K562 (cell line): Measurements from ENCODE around the gene YPEL1. TPM values are rescaled to one million over a fixed set of nuclear protein-coding genes. Genes with fewer than 3 reads are reported as not detected.

Experiments
- ATAC-seq: fragments of 200-7000 bp; cut with Tn5 transposase; 3 replicates; pipeline ENCODE4 v1.9.1; 2020; ENCODE audit warnings: moderate library complexity
- BruUV-seq: library from RNA; stranded (reverse); fragments of 400-500 nt; replicated peaks from 2 replicates; lab custom pipeline; 2021; lab: Mats Ljungman, UMichigan
- CTCF ChIA-PET: fragments of 300-600 bp; formaldehyde crosslinking; extraction: SDS; loops from one replicate; lab custom pipeline; 2021; ENCODE audit warnings: low intra/inter-chr PET ratio; lab: Yijun Ruan, JAX
- POLR2A ChIA-PET: fragments of 300-600, 350-650 bp; sonication (Branson Sonifier 250); formaldehyde crosslinking; extraction: SDS; loops from one replicate; lab custom pipeline; 2021; ENCODE audit warnings: antibody characterized with exemption, inconsistent platforms; lab: Yijun Ruan, JAX
- DNase-seq, 4 experiments: peaks; one replicate each; pipeline versions ENCODE4 v3.0.0 to v3.0.0-alpha.2; 2011 to 2018; ENCODE audit warnings: low spot score in 3 of 4, mixed read lengths in 3 of 4; ENCODE audit errors: extremely low read depth in 1 of 4
- FAIRE-seq: peaks from 2 replicates; lab custom pipeline; 2011; peaks lifted over from hg19 to GRCh38; lab: Jason Lieb, UNC
- H2AFZ ChIP-seq: 2 replicates; pipeline ENCODE4 v1.6.0; 2011; ENCODE audit warnings: low read depth, low read length, control low read depth, inconsistent platforms
- H3K27ac ChIP-seq: fragments of 200-600 bp; 3 replicates; pipeline ENCODE4 v1.8.0; 2011; ENCODE audit warnings: low read depth, mild to moderate bottlenecking, control low read depth, inconsistent platforms, low read length, moderate library complexity, mixed read lengths; ENCODE audit errors: extremely low read depth
- H3K27me3 ChIP-seq, 2 experiments: fragments of 300-600 bp in 1 of 2; 2 replicates in 1 of 2; 3 replicates in 1 of 2; pipeline versions ENCODE4 v1.6.0 to v1.8.0; 2011; ENCODE audit warnings: inconsistent platforms in 2 of 2, low read length in 2 of 2, mild to moderate bottlenecking in 1 of 2, mixed read lengths in 1 of 2, moderate library complexity in 1 of 2; ENCODE audit not compliant: control insufficient read depth in 2 of 2, insufficient read depth in 2 of 2
- H3K36me3 ChIP-seq: fragments of 300-600 bp; 3 replicates; pipeline ENCODE4 v1.8.0; 2011; ENCODE audit warnings: mild to moderate bottlenecking, low read length, inconsistent platforms; ENCODE audit not compliant: control insufficient read depth, insufficient read depth
- H3K4me1 ChIP-seq, 2 experiments: fragments of 200-600 bp in 1 of 2; replicated peaks in 1 of 2; 2 replicates in 1 of 2; 3 replicates in 1 of 2; pipeline versions ENCODE4 v1.5.1 to v1.8.0; 2011; ENCODE audit warnings: inconsistent platforms in 2 of 2, low read length in 2 of 2, mild to moderate bottlenecking in 1 of 2, mixed read lengths in 1 of 2, moderate library complexity in 1 of 2; ENCODE audit not compliant: control insufficient read depth in 2 of 2, insufficient read depth in 2 of 2
- H3K4me2 ChIP-seq: 2 replicates; pipeline ENCODE4 v1.6.1; 2011; ENCODE audit warnings: low read length, control low read depth, inconsistent platforms, mixed read lengths; ENCODE audit not compliant: insufficient read depth
- H3K4me3 ChIP-seq: fragments of 200-600 bp; sonication (generic), shearing (Covaris generic); 2 replicates; pipeline ENCODE4 v1.5.1; 2016; ENCODE audit warnings: control low read depth, inconsistent platforms
- H3K79me2 ChIP-seq: fragments of 200-600 bp; 3 replicates; pipeline ENCODE4 v1.8.0; 2011; ENCODE audit warnings: low read length, inconsistent platforms; ENCODE audit not compliant: control insufficient read depth, insufficient read depth
- H3K9ac ChIP-seq, 2 experiments: 2 replicates each; pipeline versions ENCODE4 v1.6.0 to v1.6.1; 2011; ENCODE audit warnings: low read depth in 2 of 2, low read length in 2 of 2, control low read depth in 1 of 2, inconsistent platforms in 1 of 2, mild to moderate bottlenecking in 1 of 2, mixed read lengths in 1 of 2; ENCODE audit not compliant: insufficient read depth in 1 of 2
- H3K9me1 ChIP-seq: one replicate; pipeline ENCODE4 v1.6.0; 2011; ENCODE audit warnings: inconsistent platforms, mild to moderate bottlenecking, low read length, moderate library complexity; ENCODE audit not compliant: control insufficient read depth, insufficient read depth
- H3K9me3 ChIP-seq: replicated peaks from 2 replicates; pipeline ENCODE4 v1.5.1; 2011; ENCODE audit warnings: low read depth, low read length, inconsistent platforms; ENCODE audit not compliant: control insufficient read depth, insufficient read depth
- H4K20me1 ChIP-seq: replicated peaks from 2 replicates; pipeline ENCODE4 v1.6.1; 2011; ENCODE audit warnings: low read length, inconsistent platforms, mixed read lengths; ENCODE audit not compliant: control insufficient read depth, insufficient read depth
- BHLHE40 ChIP-seq: IDR thresholded peaks from 2 replicates; pipeline ENCODE4 v1.6.1; 2011; ENCODE audit warnings: low read length, improper control_type of control experiment
- CGGBP1 ChIP-seq: fragments of 250-450 bp; sonication (Bioruptor Pico); IDR thresholded peaks from 2 replicates; pipeline ENCODE4 v1.9.0; 2021; ENCODE audit warnings: mild to moderate bottlenecking
- ETV6 ChIP-seq, 3 experiments: fragments of 150-350 bp in 1 of 3; sonication (generic) in 1 of 3; formaldehyde crosslinking in 1 of 3; IDR thresholded peaks; 2 replicates each; pipeline versions ENCODE4 v1.6.1 to v1.8.0; 2014 to 2022; ENCODE audit warnings: borderline replicate concordance in 2 of 3, low read depth in 2 of 3, antibody characterized with exemption in 1 of 3, low read length in 1 of 3, mild to moderate bottlenecking in 1 of 3, missing genetic modification reagents in 1 of 3
- HDAC2 ChIP-seq: fragments of 450-650 bp; IDR thresholded peaks from 2 replicates; pipeline ENCODE4 v1.6.1; 2016; ENCODE audit warnings: mild to moderate bottlenecking
- MAFG ChIP-seq: fragments of 450-650 bp; conservative IDR thresholded peaks from 2 replicates; pipeline ENCODE4 v1.6.1; 2016; ENCODE audit warnings: missing genetic modification characterization, missing compliant biosample characterization
- PML ChIP-seq: IDR thresholded peaks from 2 replicates; pipeline ENCODE4 v1.6.1; 2012; ENCODE audit warnings: low read length, inconsistent platforms
- RBBP5 ChIP-seq: fragments of 200-600 bp; sonication (generic); IDR thresholded peaks from 2 replicates; pipeline ENCODE4 v1.6.1; 2012; ENCODE audit warnings: borderline replicate concordance, mild to moderate bottlenecking, low read length, control low read depth, inconsistent platforms; ENCODE audit not compliant: insufficient read depth, poor library complexity, severe bottlenecking
- SMAD1 ChIP-seq: fragments of 150-350 bp; IDR thresholded peaks from 2 replicates; pipeline ENCODE4 v1.6.1; 2014; ENCODE audit warnings: low read length, low read depth; ENCODE audit not compliant: partially characterized antibody
- SMC3 ChIP-seq: conservative IDR thresholded peaks from 2 replicates; pipeline ENCODE4 v1.6.1; 2011; ENCODE audit warnings: low read depth, low read length, improper control_type of control experiment; ENCODE audit not compliant: insufficient read depth
- TEAD4 ChIP-seq, 2 experiments: sonication (generic) in 1 of 2; formaldehyde crosslinking in 1 of 2; IDR thresholded peaks; 2 replicates each; pipeline versions ENCODE4 v1.6.1 to v1.8.0; 2012 to 2022; ENCODE audit warnings: borderline replicate concordance in 1 of 2, inconsistent platforms in 1 of 2, low read length in 1 of 2, mild to moderate bottlenecking in 1 of 2, missing genetic modification reagents in 1 of 2
- THAP12 ChIP-seq: fragments of 250-450 bp; sonication (Bioruptor Pico); IDR thresholded peaks from 2 replicates; pipeline ENCODE4 v1.9.0; 2021; ENCODE audit warnings: mild to moderate bottlenecking, inconsistent platforms
- WGBS: fragments of 100-300 bp; shearing (Covaris generic); methylation state at CpG from one replicate; pipeline ENCODE4 v1.1.6; 2016; ENCODE audit warnings: low coverage, mixed read lengths; ENCODE audit not compliant: insufficient coverage; ENCODE audit errors: missing lambda C conversion rate; 5-methylcytosine and 5-hydroxymethylcytosine counted together
- in situ Hi-C: fragments of 300-500 bp; cut with MboI; formaldehyde crosslinking; loops from 4 replicates; pipeline ENCODE4 v1.15.0; 2018; ENCODE audit warnings: inconsistent platforms, mixed read lengths
- intact Hi-C: fragments of 100-400 bp; cut with micrococcal nuclease; formaldehyde crosslinking; loops from 2 replicates; pipeline ENCODE4 v1.14.2; 2022
- polyA plus RNA-seq, 8 experiments: library from polyadenylated mRNA; depleted of rRNA in 4 of 8; stranded (reverse) in 5 of 8; unstranded in 3 of 8; fragments of >200 nt; fragmentation: Nextera tagmentation in 2 of 8; fragmentation: Illumina TruSeq in 1 of 8; extraction: Ambion mirVana in 2 of 8; extraction: Trizol in 1 of 8; gene quantifications; 2 replicates each; pipeline versions ENCODE4 v1.2.1 to v1.2.3, GENCODE V29; 2011 to 2014; ENCODE audit warnings: inconsistent platforms in 1 of 8, missing spikeins in 1 of 8
- total RNA-seq, 7 experiments: library from RNA; depleted of rRNA in 6 of 7; stranded (reverse); fragments of >200 nt in 6 of 7; fragmentation: Illumina TruSeq in 2 of 7; extraction: Trizol in 2 of 7; gene quantifications; 2 replicates each; pipeline versions ENCODE4 v1.2.1 to v1.2.3, GENCODE V29; 2011 to 2021; ENCODE audit warnings: low replicate concordance in 1 of 7
- TF ChIP-seq, protein P1 (sequence below), 2 experiments: IDR thresholded peaks; 2 replicates each; pipeline ENCODE4 v1.6.1; 2011; ENCODE audit warnings: borderline replicate concordance in 1 of 2, control low read depth in 1 of 2, low read depth in 1 of 2, low read length in 1 of 2, mild to moderate bottlenecking in 1 of 2, mixed read lengths in 1 of 2, moderate library complexity in 1 of 2; ENCODE audit not compliant: insufficient read depth in 1 of 2, insufficient read length in 1 of 2, poor library complexity in 1 of 2, severe bottlenecking in 1 of 2; ENCODE audit errors: extremely low read depth in 1 of 2
- TF ChIP-seq, protein P2 (sequence below): sonication (generic); formaldehyde crosslinking; IDR thresholded peaks from 2 replicates; pipeline ENCODE4 v1.8.1; 2023; ENCODE audit warnings: mild to moderate bottlenecking, missing genetic modification reagents

YPEL1 gene
- total and polyA plus RNA-seq, 9 of the 15 experiments (the other 6 are each of a cell fraction or from before 2014, with no cell fraction given): 0.07 to 2.2 (median 0.46) TPM

DNA sequence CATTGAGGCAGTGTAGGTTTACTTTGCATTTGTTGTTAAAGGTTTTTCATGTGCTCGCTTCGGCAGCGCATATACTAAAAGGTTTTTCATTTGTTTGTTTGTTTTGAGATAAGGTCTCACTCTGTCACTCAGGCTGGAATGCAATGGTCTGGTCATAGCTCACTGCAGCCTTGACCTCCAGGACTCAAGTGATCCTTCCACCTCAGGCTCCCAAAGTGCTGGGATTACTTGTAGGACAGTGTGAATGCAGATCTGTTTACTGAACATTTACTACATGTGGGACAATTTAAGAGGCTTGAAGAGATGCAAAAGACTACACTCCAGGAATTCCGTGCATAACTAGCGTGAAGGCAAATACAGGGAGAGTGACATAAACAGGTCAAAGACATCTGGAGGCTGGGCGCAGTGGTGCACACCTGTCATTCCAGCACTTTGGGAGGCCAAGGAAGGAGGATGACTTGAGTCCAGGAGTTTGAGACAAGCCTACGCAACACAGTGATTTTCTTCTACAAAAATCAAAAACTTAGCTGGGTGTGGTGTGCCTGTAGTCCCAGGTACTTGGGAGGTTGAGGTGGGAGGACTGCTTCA, 34.1 kb downstream of the YPEL1 start:
- Histone ChIP-seq H3K4me1 (peaks cover 9 to 35% of the 10 kb centered on the region in 2 experiments; a peak in 4 of 5 replicates), H3K9me1 (peaks cover 11% of the 10 kb centered on the region), H3K36me3 (peaks cover 15% of the 10 kb centered on the region; the same call in 2 of the 3 replicates), H3K9ac (no peak overlapping the region), H3K9me3 (no peaks in the 10 kb centered on the region), H4K20me1 (peaks cover 44% of the 10 kb centered on the region), H3K27me3 (peaks cover 39 to 47% of the 10 kb centered on the region in 2 experiments), H3K4me3 (no peak overlapping the region), H2AFZ (no peak overlapping the region), H3K27ac (no peak overlapping the region), H3K4me2 (peak overlapping the region; percentile 1; the same call in 1 of the 2 replicates), H3K79me2 (no peaks in the 10 kb centered on the region)
- BruUV-seq: no TSS peak
- POLR2A ChIA-PET: interaction anchor here (0.5 to 8.8 kb wide), 22 partner anchors 7 to 261 kb away, joined by 3 to 111 read pairs (median 5); partner anchors contain the start of genes PPIL2, SDF2L1 and YPEL1
- peak in 1 of 4 experiments; percentile 58 for DNase-seq
- peak; percentile 3; the same call in 2 of the 3 replicates for ATAC-seq
- no peak for FAIRE-seq
- CTCF ChIA-PET: no interaction called here
- in situ Hi-C loops: no loop called here
- 44% methylated on average over 7 of the region's 7 CpGs for WGBS
- intact Hi-C loops: loop anchor here (2.0 kb wide), 1 partner anchor 35 kb away; the partner anchor contains the start of gene PPIL2
- TF ChIP-seq HDAC2 (no peak), PML (peak; percentile 26; the same call in 1 of the 2 replicates), MAFG (no peak), THAP12 (CRISPR knock-in tag) (0 out of 2 replicates have a peak, but pooled peaks have one; percentile 22), RBBP5 (peak; percentile 26), CGGBP1 (0 out of 2 replicates have a peak, but pooled peaks have one; percentile 67), TEAD4 (IDR thresholded peaks at IDR 0.05; ENCODE audit: low read length) (peak; percentile 32), TEAD4 (CRISPR knock-in tag; IDR thresholded peaks at IDR 0.05; ENCODE audit: borderline replicate concordance) (no peak), BHLHE40 (0 out of 2 replicates have a peak, but pooled peaks have one; percentile 1), SMAD1 (no peak), ETV6 (IDR thresholded peaks at IDR 0.05; ENCODE audit: borderline replicate concordance in 1 of 2, low read depth in 2 of 2, low read length in 1 of 2) (peak in 1 of 2 experiments; percentile 51; a peak in 1 of 4 replicates), ETV6 (CRISPR knock-in tag; IDR thresholded peaks at IDR 0.05; ENCODE audit: borderline replicate concordance) (no peak), SMC3 (0 out of 2 replicates have a peak, but pooled peaks have one; percentile 12)
- TF ChIP-seq, protein P1, sequence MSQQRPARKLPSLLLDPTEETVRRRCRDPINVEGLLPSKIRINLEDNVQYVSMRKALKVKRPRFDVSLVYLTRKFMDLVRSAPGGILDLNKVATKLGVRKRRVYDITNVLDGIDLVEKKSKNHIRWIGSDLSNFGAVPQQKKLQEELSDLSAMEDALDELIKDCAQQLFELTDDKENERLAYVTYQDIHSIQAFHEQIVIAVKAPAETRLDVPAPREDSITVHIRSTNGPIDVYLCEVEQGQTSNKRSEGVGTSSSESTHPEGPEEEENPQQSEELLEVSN (IDR thresholded peaks at IDR 0.05; ENCODE audit: borderline replicate concordance in 1 of 2, extremely low read depth in 1 of 2, insufficient read depth in 1 of 2, insufficient read length in 1 of 2, low read depth in 1 of 2, low read length in 1 of 2, poor library complexity in 1 of 2, severe bottlenecking in 1 of 2): no peak
- TF ChIP-seq, protein P2, sequence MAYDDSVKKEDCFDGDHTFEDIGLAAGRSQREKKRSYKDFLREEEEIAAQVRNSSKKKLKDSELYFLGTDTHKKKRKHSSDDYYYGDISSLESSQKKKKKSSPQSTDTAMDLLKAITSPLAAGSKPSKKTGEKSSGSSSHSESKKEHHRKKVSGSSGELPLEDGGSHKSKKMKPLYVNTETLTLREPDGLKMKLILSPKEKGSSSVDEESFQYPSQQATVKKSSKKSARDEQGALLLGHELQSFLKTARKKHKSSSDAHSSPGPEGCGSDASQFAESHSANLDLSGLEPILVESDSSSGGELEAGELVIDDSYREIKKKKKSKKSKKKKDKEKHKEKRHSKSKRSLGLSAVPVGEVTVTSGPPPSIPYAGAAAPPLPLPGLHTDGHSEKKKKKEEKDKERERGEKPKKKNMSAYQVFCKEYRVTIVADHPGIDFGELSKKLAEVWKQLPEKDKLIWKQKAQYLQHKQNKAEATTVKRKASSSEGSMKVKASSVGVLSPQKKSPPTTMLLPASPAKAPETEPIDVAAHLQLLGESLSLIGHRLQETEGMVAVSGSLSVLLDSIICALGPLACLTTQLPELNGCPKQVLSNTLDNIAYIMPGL: 0 out of 2 replicates have a peak, but pooled peaks have one; percentile 45
